CD4-positive, alpha-beta memory T cell (primary cell): Measurements from ENCODE around the gene C10orf90. TPM values are rescaled to one million over a fixed set of nuclear protein-coding genes. Genes with fewer than 3 reads are reported as not detected.

Experiments
- CTCF ChIA-PET: fragments of 350-600 bp; sonication (Branson Sonifier 250); formaldehyde crosslinking; loops from one replicate; lab custom pipeline; 2021; ENCODE audit warnings: inconsistent platforms; ENCODE audit not compliant: partially characterized antibody; lab: Charles Lee
- POLR2A ChIA-PET: fragments of 350-600 bp; sonication (Branson Sonifier 250); formaldehyde crosslinking; loops from one replicate; lab custom pipeline; 2021; ENCODE audit not compliant: partially characterized antibody; lab: Charles Lee
- DNase-seq, 5 donors: peaks; one replicate each; pipeline versions ENCODE4 v3.0.0 to v3.0.0-alpha.2; 2020 to 2022; ENCODE audit warnings: mixed read lengths in 1 of 5
- H3K27ac ChIP-seq: one replicate; pipeline ENCODE4 v1.7.0; 2013; ENCODE audit warnings: low read depth, low read length
- H3K27me3 ChIP-seq: 2 replicates; pipeline ENCODE4 v1.7.0; 2013; ENCODE audit warnings: mild to moderate bottlenecking, low read length, moderate library complexity; ENCODE audit not compliant: insufficient read depth
- H3K36me3 ChIP-seq: 2 replicates; pipeline ENCODE4 v1.7.0; 2013; ENCODE audit warnings: mild to moderate bottlenecking, low read length, moderate library complexity; ENCODE audit not compliant: insufficient read depth
- H3K4me1 ChIP-seq: 2 replicates; pipeline ENCODE4 v1.7.0; 2013; ENCODE audit warnings: mild to moderate bottlenecking, low read length, moderate library complexity; ENCODE audit not compliant: insufficient read depth
- H3K4me3 ChIP-seq, 2 donors: one replicate each; pipeline ENCODE4 v1.7.0; 2013; ENCODE audit warnings: low read length in 2 of 2, mild to moderate bottlenecking in 1 of 2
- H3K9me3 ChIP-seq, 2 donors: one replicate each; pipeline ENCODE4 v1.7.0; 2013; ENCODE audit warnings: low read length in 2 of 2, control low read depth in 1 of 2; ENCODE audit not compliant: control insufficient read depth in 1 of 2
- H3K27ac Mint-ChIP-seq, 7 donors: one replicate each; pipeline ENCODE4 v1.8.0; 2020 to 2021; ENCODE audit warnings: mixed read lengths in 7 of 7, mild to moderate bottlenecking in 6 of 7, inconsistent platforms in 3 of 7, moderate library complexity in 3 of 7
- H3K27me3 Mint-ChIP-seq, 2 donors: one replicate each; pipeline ENCODE4 v1.8.0; 2020 to 2021; ENCODE audit warnings: mixed read lengths in 2 of 2
- H3K36me3 Mint-ChIP-seq, 2 donors: one replicate each; pipeline ENCODE4 v1.8.0; 2020 to 2021; ENCODE audit warnings: mixed read lengths in 2 of 2, inconsistent platforms in 1 of 2, mild to moderate bottlenecking in 1 of 2
- H3K4me1 Mint-ChIP-seq, 4 donors: one replicate each; pipeline ENCODE4 v1.8.0; 2020 to 2021; ENCODE audit warnings: mixed read lengths in 4 of 4, mild to moderate bottlenecking in 1 of 4
- H3K4me3 Mint-ChIP-seq, 8 donors: one replicate each; pipeline ENCODE4 v1.8.0; 2020 to 2021; ENCODE audit warnings: mixed read lengths in 8 of 8, mild to moderate bottlenecking in 7 of 8, moderate library complexity in 6 of 8, inconsistent platforms in 3 of 8
- H3K9me3 Mint-ChIP-seq, 8 donors: one replicate each; pipeline ENCODE4 v1.8.0; 2020 to 2021; ENCODE audit warnings: mixed read lengths in 8 of 8, mild to moderate bottlenecking in 5 of 8, inconsistent platforms in 3 of 8, moderate library complexity in 1 of 8
- intact Hi-C: fragments of 100-400 bp; cut with micrococcal nuclease; formaldehyde crosslinking; loops from one replicate; pipeline ENCODE4 v1.15.1; 2023
- polyA plus RNA-seq, 2 donors: library from polyadenylated mRNA; unstranded; fragments of 300-500 nt; fragmentation: Illumina TruSeq; gene quantifications; one replicate each; pipeline ENCODE4 v1.2.3, GENCODE V29; 2021
- total RNA-seq, 2 experiments: library from RNA; stranded (reverse); gene quantifications; one replicate each; pipeline ENCODE4 v1.2.3, GENCODE V29; 2021

C10orf90 gene
- total and polyA plus RNA-seq, 4 experiments from 2014 or later, result not detected

GRCh38 chr10:126674741-126675515, 4.4 kb upstream of the C10orf90 start:
- H3K9me3 Mint-ChIP-seq, result peaks cover 0 to 6% (median 0%) of the 10 kb centered on the region in 8 donors
- ChIA-PET POLR2A (no interaction called here), CTCF (no interaction called here)

GRCh38 chr10:126673565-126673964, 3.1 kb upstream of the C10orf90 start:
- DNase-seq, result no peak
- H3K4me3 Mint-ChIP-seq, result no peak overlapping the region
- H3K36me3 Mint-ChIP-seq, result peaks cover 0 to 2% of the 10 kb centered on the region in 2 donors
- no peaks in the 10 kb centered on the region for H3K4me1 ChIP-seq
- H3K27ac ChIP-seq, result no peak overlapping the region
- no peaks in the 10 kb centered on the region for H3K27me3 ChIP-seq
- no peaks in the 10 kb centered on the region for H3K4me1 Mint-ChIP-seq
- H3K4me3 ChIP-seq, result no peak overlapping the region
- no peaks in the 10 kb centered on the region for H3K9me3 ChIP-seq
- no peaks in the 10 kb centered on the region for H3K27me3 Mint-ChIP-seq
- CTCF ChIA-PET, result no interaction called here
- no peak overlapping the region for H3K27ac Mint-ChIP-seq
- H3K9me3 Mint-ChIP-seq, result peaks cover 0 to 6% (median 0%) of the 10 kb centered on the region in 8 donors
- no peaks in the 10 kb centered on the region for H3K36me3 ChIP-seq
- intact Hi-C loops, result no loop called here
- POLR2A ChIA-PET, result no interaction called here

More at GRCh38 chr10:126674741-126675515, 4.4 kb upstream of the C10orf90 start:
- H3K4me1 Mint-ChIP-seq, result no peaks in the 10 kb centered on the region
- no peak overlapping the region for H3K27ac Mint-ChIP-seq
- intact Hi-C loops, result no loop called here
- no peaks in the 10 kb centered on the region for H3K27me3 ChIP-seq
- no peak for DNase-seq
- H3K27ac ChIP-seq, result no peak overlapping the region
- H3K36me3 Mint-ChIP-seq, result peaks cover 0 to 2% of the 10 kb centered on the region in 2 donors
- H3K9me3 ChIP-seq, result no peaks in the 10 kb centered on the region
- no peak overlapping the region for H3K4me3 Mint-ChIP-seq
- no peaks in the 10 kb centered on the region for H3K27me3 Mint-ChIP-seq
- H3K4me3 ChIP-seq, result no peak overlapping the region
- no peaks in the 10 kb centered on the region for H3K36me3 ChIP-seq
- H3K4me1 ChIP-seq, result no peaks in the 10 kb centered on the region

- no peaks in the 10 kb centered on the region for H3K27me3 ChIP-seq
- no peaks in the 10 kb centered on the region for H3K36me3 ChIP-seq
- POLR2A ChIA-PET, result no interaction called here
- intact Hi-C loops, result no loop called here
- H3K4me1 Mint-ChIP-seq, result no peaks in the 10 kb centered on the region
- no peaks in the 10 kb centered on the region for H3K4me1 ChIP-seq
- no peak overlapping the region for H3K4me3 ChIP-seq
- H3K9me3 Mint-ChIP-seq, result peaks cover 0 to 6% (median 0%) of the 10 kb centered on the region in 8 donors
- H3K9me3 ChIP-seq, result no peaks in the 10 kb centered on the region
- H3K4me3 Mint-ChIP-seq, result no peak overlapping the region
- peaks cover 0 to 2% of the 10 kb centered on the region in 2 donors for H3K36me3 Mint-ChIP-seq
- CTCF ChIA-PET, result no interaction called here
- no peaks in the 10 kb centered on the region for H3K27me3 Mint-ChIP-seq
- H3K27ac ChIP-seq, result no peak overlapping the region
- no peak overlapping the region for H3K27ac Mint-ChIP-seq
- DNase-seq, result no peak
These were observed 996 bp upstream of the C10orf90 start for GRCh38 chr10:126671402-126671975.

- no peaks in the 10 kb centered on the region for H3K27me3 ChIP-seq
- H3K4me1 ChIP-seq, result no peaks in the 10 kb centered on the region
- ChIA-PET CTCF (no interaction called here), POLR2A (no interaction called here)
- no peaks in the 10 kb centered on the region for H3K9me3 ChIP-seq
- H3K4me3 ChIP-seq, result no peak overlapping the region
- H3K27me3 Mint-ChIP-seq, result no peaks in the 10 kb centered on the region
- H3K4me1 Mint-ChIP-seq, result no peaks in the 10 kb centered on the region
- no peak overlapping the region for H3K27ac ChIP-seq
- peaks cover 0 to 2% of the 10 kb centered on the region in 2 donors for H3K36me3 Mint-ChIP-seq
- DNase-seq, result no peak
- no peaks in the 10 kb centered on the region for H3K36me3 ChIP-seq
- H3K9me3 Mint-ChIP-seq, result peaks cover 0 to 4% (median 0%) of the 10 kb centered on the region in 8 donors
- no peak overlapping the region for H3K4me3 Mint-ChIP-seq
- intact Hi-C loops, result no loop called here
- H3K27ac Mint-ChIP-seq, result no peak overlapping the region
These were observed 385 bp upstream of the C10orf90 start for GRCh38 chr10:126670895-126671261.

- ChIA-PET POLR2A (no interaction called here), CTCF (no interaction called here)
- Mint-ChIP-seq H3K27me3 (no peaks in the 10 kb centered on the region), H3K36me3 (peaks cover 0 to 2% of the 10 kb centered on the region in 2 donors), H3K4me1 (no peaks in the 10 kb centered on the region), H3K9me3 (peaks cover 0 to 7% (median under 1%) of the 10 kb centered on the region in 8 donors), H3K4me3 (no peak overlapping the region), H3K27ac (no peak overlapping the region)
- no peak overlapping the region for H3K4me3 ChIP-seq
- no peaks in the 10 kb centered on the region for H3K4me1 ChIP-seq
- H3K27ac ChIP-seq, result no peak overlapping the region
- no peaks in the 10 kb centered on the region for H3K27me3 ChIP-seq
- DNase-seq, result no peak
- intact Hi-C loops, result no loop called here
- no peaks in the 10 kb centered on the region for H3K36me3 ChIP-seq
- H3K9me3 ChIP-seq, result no peaks in the 10 kb centered on the region
These were observed 1.3 kb downstream of the C10orf90 start for GRCh38 chr10:126669168-126669567.

GRCh38 chr10:126668505-126668904, 2.0 kb downstream of the C10orf90 start:
- intact Hi-C loops, result no loop called here
- CTCF ChIA-PET, result no interaction called here
- Mint-ChIP-seq H3K27ac (no peak overlapping the region), H3K36me3 (peaks cover 0 to 2% of the 10 kb centered on the region in 2 donors), H3K27me3 (peaks cover 0 to under 1% of the 10 kb centered on the region in 2 donors), H3K9me3 (peaks cover 0 to 6% (median under 1%) of the 10 kb centered on the region in 8 donors), H3K4me1 (no peaks in the 10 kb centered on the region), H3K4me3 (no peak overlapping the region)
- no peak for DNase-seq
- no peaks in the 10 kb centered on the region for H3K36me3 ChIP-seq
- H3K9me3 ChIP-seq, result no peaks in the 10 kb centered on the region
- no peak overlapping the region for H3K4me3 ChIP-seq
- no peaks in the 10 kb centered on the region for H3K4me1 ChIP-seq
- H3K27ac ChIP-seq, result no peak overlapping the region
- POLR2A ChIA-PET, result no interaction called here
- H3K27me3 ChIP-seq, result no peaks in the 10 kb centered on the region

- Histone ChIP-seq H3K4me1 (no peaks in the 10 kb centered on the region), H3K9me3 (no peaks in the 10 kb centered on the region), H3K36me3 (no peaks in the 10 kb centered on the region), H3K27ac (no peak overlapping the region), H3K27me3 (no peaks in the 10 kb centered on the region), H3K4me3 (no peak overlapping the region)
- Mint-ChIP-seq H3K4me3 (no peak overlapping the region), H3K4me1 (no peaks in the 10 kb centered on the region), H3K27ac (no peak overlapping the region), H3K9me3 (peaks cover 0 to 4% (median under 1%) of the 10 kb centered on the region in 8 donors), H3K36me3 (peaks cover 0 to 2% of the 10 kb centered on the region in 2 donors), H3K27me3 (peaks cover 0 to 2% of the 10 kb centered on the region in 2 donors)
- DNase-seq, result no peak
- ChIA-PET POLR2A (no interaction called here), CTCF (no interaction called here)
- intact Hi-C loops, result no loop called here
These were observed 2.9 kb downstream of the C10orf90 start for GRCh38 chr10:126667568-126667967.
